K562 (cell line): ENCODE data around the gene BFSP2. TPM values are rescaled to one million over a fixed set of nuclear protein-coding genes. Genes with fewer than 3 reads are reported as not detected.

Experiments
- ATAC-seq: fragments of 200-7000 bp; cut with Tn5 transposase; 3 replicates; pipeline ENCODE4 v1.9.1; 2020; ENCODE audit warnings: moderate library complexity
- BruUV-seq: library from RNA; stranded (reverse); fragments of 400-500 nt; replicated peaks from 2 replicates; lab custom pipeline; 2021; lab: Mats Ljungman, UMichigan
- CTCF ChIA-PET: fragments of 300-600 bp; formaldehyde crosslinking; extraction: SDS; loops from one replicate; lab custom pipeline; 2021; ENCODE audit warnings: low intra/inter-chr PET ratio; lab: Yijun Ruan, JAX
- POLR2A ChIA-PET: fragments of 300-600, 350-650 bp; sonication (Branson Sonifier 250); formaldehyde crosslinking; extraction: SDS; loops from one replicate; lab custom pipeline; 2021; ENCODE audit warnings: antibody characterized with exemption, inconsistent platforms; lab: Yijun Ruan, JAX
- DNase-seq, 4 experiments: peaks; one replicate each; pipeline versions ENCODE4 v3.0.0 to v3.0.0-alpha.2; 2011 to 2018; ENCODE audit warnings: low spot score in 3 of 4, mixed read lengths in 3 of 4; ENCODE audit errors: extremely low read depth in 1 of 4
- FAIRE-seq: peaks from 2 replicates; lab custom pipeline; 2011; peaks lifted over from hg19 to GRCh38; lab: Jason Lieb, UNC
- H2AFZ ChIP-seq: 2 replicates; pipeline ENCODE4 v1.6.0; 2011; ENCODE audit warnings: low read depth, low read length, control low read depth, inconsistent platforms
- H3K27ac ChIP-seq: fragments of 200-600 bp; 3 replicates; pipeline ENCODE4 v1.8.0; 2011; ENCODE audit warnings: low read depth, mild to moderate bottlenecking, control low read depth, inconsistent platforms, low read length, moderate library complexity, mixed read lengths; ENCODE audit errors: extremely low read depth
- H3K27me3 ChIP-seq, 2 experiments: fragments of 300-600 bp in 1 of 2; 2 replicates in 1 of 2; 3 replicates in 1 of 2; pipeline versions ENCODE4 v1.6.0 to v1.8.0; 2011; ENCODE audit warnings: inconsistent platforms in 2 of 2, low read length in 2 of 2, mild to moderate bottlenecking in 1 of 2, mixed read lengths in 1 of 2, moderate library complexity in 1 of 2; ENCODE audit not compliant: control insufficient read depth in 2 of 2, insufficient read depth in 2 of 2
- H3K36me3 ChIP-seq: fragments of 300-600 bp; 3 replicates; pipeline ENCODE4 v1.8.0; 2011; ENCODE audit warnings: mild to moderate bottlenecking, low read length, inconsistent platforms; ENCODE audit not compliant: control insufficient read depth, insufficient read depth
- H3K4me1 ChIP-seq, 2 experiments: fragments of 200-600 bp in 1 of 2; replicated peaks in 1 of 2; 2 replicates in 1 of 2; 3 replicates in 1 of 2; pipeline versions ENCODE4 v1.5.1 to v1.8.0; 2011; ENCODE audit warnings: inconsistent platforms in 2 of 2, low read length in 2 of 2, mild to moderate bottlenecking in 1 of 2, mixed read lengths in 1 of 2, moderate library complexity in 1 of 2; ENCODE audit not compliant: control insufficient read depth in 2 of 2, insufficient read depth in 2 of 2
- H3K4me2 ChIP-seq: 2 replicates; pipeline ENCODE4 v1.6.1; 2011; ENCODE audit warnings: low read length, control low read depth, inconsistent platforms, mixed read lengths; ENCODE audit not compliant: insufficient read depth
- H3K4me3 ChIP-seq: fragments of 200-600 bp; sonication (generic), shearing (Covaris generic); 2 replicates; pipeline ENCODE4 v1.5.1; 2016; ENCODE audit warnings: control low read depth, inconsistent platforms
- H3K79me2 ChIP-seq: fragments of 200-600 bp; 3 replicates; pipeline ENCODE4 v1.8.0; 2011; ENCODE audit warnings: low read length, inconsistent platforms; ENCODE audit not compliant: control insufficient read depth, insufficient read depth
- H3K9ac ChIP-seq, 2 experiments: 2 replicates each; pipeline versions ENCODE4 v1.6.0 to v1.6.1; 2011; ENCODE audit warnings: low read depth in 2 of 2, low read length in 2 of 2, control low read depth in 1 of 2, inconsistent platforms in 1 of 2, mild to moderate bottlenecking in 1 of 2, mixed read lengths in 1 of 2; ENCODE audit not compliant: insufficient read depth in 1 of 2
- H3K9me1 ChIP-seq: one replicate; pipeline ENCODE4 v1.6.0; 2011; ENCODE audit warnings: inconsistent platforms, mild to moderate bottlenecking, low read length, moderate library complexity; ENCODE audit not compliant: control insufficient read depth, insufficient read depth
- H3K9me3 ChIP-seq: replicated peaks from 2 replicates; pipeline ENCODE4 v1.5.1; 2011; ENCODE audit warnings: low read depth, low read length, inconsistent platforms; ENCODE audit not compliant: control insufficient read depth, insufficient read depth
- H4K20me1 ChIP-seq: replicated peaks from 2 replicates; pipeline ENCODE4 v1.6.1; 2011; ENCODE audit warnings: low read length, inconsistent platforms, mixed read lengths; ENCODE audit not compliant: control insufficient read depth, insufficient read depth
- CHD1 ChIP-seq: fragments of 200-600 bp; sonication (generic); IDR thresholded peaks from one replicate; pipeline ENCODE4 v1.6.1; 2012; ENCODE audit warnings: mild to moderate bottlenecking, moderate library complexity, low read length, inconsistent platforms
- ELF1 ChIP-seq: fragments of 200-800 bp; sonication (Bioruptor generic); IDR thresholded peaks from 2 replicates; pipeline ENCODE4 v1.6.1; 2016; ENCODE audit warnings: missing genetic modification characterization, missing compliant biosample characterization
- FOXK1 ChIP-seq: sonication (generic); formaldehyde crosslinking; IDR thresholded peaks from 2 replicates; pipeline ENCODE4 v1.8.0; 2022; ENCODE audit warnings: missing genetic modification reagents, mild to moderate bottlenecking, borderline replicate concordance
- HSF4 ChIP-seq: fragments of 250-450 bp; sonication (Bioruptor Pico); IDR thresholded peaks from 2 replicates; pipeline ENCODE4 v2.1.2; 2022; ENCODE audit warnings: mild to moderate bottlenecking, moderate library complexity, borderline replicate concordance
- KLF6 ChIP-seq: fragments of 250-450 bp; sonication (Bioruptor Pico); IDR thresholded peaks from 2 replicates; pipeline ENCODE4 v1.4.0; 2020; ENCODE audit warnings: mild to moderate bottlenecking, moderate library complexity, borderline replicate concordance
- MEF2D ChIP-seq: conservative IDR thresholded peaks from 2 replicates; pipeline ENCODE4 v1.6.1; 2016; ENCODE audit warnings: low read depth, missing genetic modification characterization, missing compliant biosample characterization
- NFIC ChIP-seq: fragments of 450-650 bp; IDR thresholded peaks from 2 replicates; pipeline ENCODE4 v1.6.1; 2017; ENCODE audit warnings: mild to moderate bottlenecking, inconsistent platforms
- NFIX ChIP-seq: fragments of 250-450 bp; sonication (Bioruptor Pico); IDR thresholded peaks from 2 replicates; pipeline ENCODE4 v1.4.0; 2020; ENCODE audit warnings: low read depth, mild to moderate bottlenecking, moderate library complexity
- RBBP5 ChIP-seq: fragments of 200-600 bp; sonication (generic); IDR thresholded peaks from 2 replicates; pipeline ENCODE4 v1.6.1; 2012; ENCODE audit warnings: borderline replicate concordance, mild to moderate bottlenecking, low read length, control low read depth, inconsistent platforms; ENCODE audit not compliant: insufficient read depth, poor library complexity, severe bottlenecking
- SP2 ChIP-seq: IDR thresholded peaks from 2 replicates; pipeline ENCODE4 v1.6.1; 2011; ENCODE audit warnings: mild to moderate bottlenecking, low read depth, low read length, moderate library complexity; ENCODE audit not compliant: poor library complexity, severe bottlenecking; ENCODE audit errors: extremely low read depth
- TGIF2 ChIP-seq: sonication (generic); formaldehyde crosslinking; IDR thresholded peaks from 2 replicates; pipeline ENCODE4 v1.8.1; 2022; ENCODE audit warnings: mild to moderate bottlenecking, missing genetic modification reagents, moderate library complexity
- ZNF121 ChIP-seq: sonication (generic); formaldehyde crosslinking; conservative IDR thresholded peaks from 2 replicates; pipeline ENCODE4 v1.8.0; 2022; ENCODE audit warnings: missing genetic modification reagents
- ZNF239 ChIP-seq: fragments of 250-450 bp; sonication (Bioruptor Pico); IDR thresholded peaks from 2 replicates; pipeline ENCODE4 v1.4.0; 2020; ENCODE audit warnings: mild to moderate bottlenecking
- ZNF408 ChIP-seq: fragments of 250-450 bp; sonication (Bioruptor Pico); IDR thresholded peaks from 2 replicates; pipeline ENCODE4 v1.4.0; 2020; ENCODE audit warnings: low read depth, mild to moderate bottlenecking, moderate library complexity
- ZNF444 ChIP-seq: fragments of 250-450 bp; sonication (Bioruptor Pico); IDR thresholded peaks from 2 replicates; pipeline ENCODE4 v1.4.0; 2020; ENCODE audit warnings: mild to moderate bottlenecking, moderate library complexity
- ZNF586 ChIP-seq: fragments of 450-650 bp; formaldehyde crosslinking; conservative IDR thresholded peaks from 2 replicates; pipeline ENCODE4 v1.4.0; 2020; ENCODE audit warnings: mild to moderate bottlenecking, moderate library complexity
- WGBS: fragments of 100-300 bp; shearing (Covaris generic); methylation state at CpG from one replicate; pipeline ENCODE4 v1.1.6; 2016; ENCODE audit warnings: low coverage, mixed read lengths; ENCODE audit not compliant: insufficient coverage; ENCODE audit errors: missing lambda C conversion rate; 5-methylcytosine and 5-hydroxymethylcytosine counted together
- in situ Hi-C: fragments of 300-500 bp; cut with MboI; formaldehyde crosslinking; loops from 4 replicates; pipeline ENCODE4 v1.15.0; 2018; ENCODE audit warnings: inconsistent platforms, mixed read lengths
- intact Hi-C: fragments of 100-400 bp; cut with micrococcal nuclease; formaldehyde crosslinking; loops from 2 replicates; pipeline ENCODE4 v1.14.2; 2022
- polyA plus RNA-seq, 8 experiments: library from polyadenylated mRNA; depleted of rRNA in 4 of 8; stranded (reverse) in 5 of 8; unstranded in 3 of 8; fragments of >200 nt; fragmentation: Nextera tagmentation in 2 of 8; fragmentation: Illumina TruSeq in 1 of 8; extraction: Ambion mirVana in 2 of 8; extraction: Trizol in 1 of 8; gene quantifications; 2 replicates each; pipeline versions ENCODE4 v1.2.1 to v1.2.3, GENCODE V29; 2011 to 2014; ENCODE audit warnings: inconsistent platforms in 1 of 8, missing spikeins in 1 of 8
- total RNA-seq, 7 experiments: library from RNA; depleted of rRNA in 6 of 7; stranded (reverse); fragments of >200 nt in 6 of 7; fragmentation: Illumina TruSeq in 2 of 7; extraction: Trizol in 2 of 7; gene quantifications; 2 replicates each; pipeline versions ENCODE4 v1.2.1 to v1.2.3, GENCODE V29; 2011 to 2021; ENCODE audit warnings: low replicate concordance in 1 of 7

BFSP2 gene
- total and polyA plus RNA-seq, 9 of the 15 experiments (the other 6 are each of a cell fraction or from before 2014, with no cell fraction given) = not detected

- Histone ChIP-seq H3K4me3 (no peak overlapping the region), H3K4me1 (no peaks in the 10 kb centered on the region), H3K9me3 (no peaks in the 10 kb centered on the region), H3K9ac (no peak overlapping the region), H4K20me1 (no peaks in the 10 kb centered on the region), H3K9me1 (no peaks in the 10 kb centered on the region), H3K79me2 (no peaks in the 10 kb centered on the region), H3K36me3 (no peaks in the 10 kb centered on the region), H2AFZ (no peak overlapping the region), H3K27ac (no peak overlapping the region), H3K27me3 (no peaks in the 10 kb centered on the region), H3K4me2 (no peak overlapping the region)
- FAIRE-seq (no peak), ATAC-seq (no peak), DNase-seq (no peak)
- 7% methylated on average over 1 of the region's 2 CpGs for WGBS
- intact Hi-C loops = no loop called here
- ChIA-PET POLR2A (interaction anchor here (0.7 kb wide), 1 partner anchor 473 kb away, joined by 3 read pairs; no protein-coding TSS in a partner anchor), CTCF (no interaction called here)
- no TSS peak for BruUV-seq
- TF ChIP-seq NFIX (CRISPR knock-in tag) (peak; percentile 27; the same call in 1 of the 2 replicates), ELF1 (tag) (no peak), NFIC (peak; percentile 49; the same call in 1 of the 2 replicates)
- in situ Hi-C loops = no loop called here
Measured at GRCh38 chr3:133360476-133360875, 39.4 kb upstream of the BFSP2 start.

GRCh38 chr3:133361011-133361410 lies 38.8 kb upstream of the BFSP2 start:
- Histone ChIP-seq H3K36me3 (no peaks in the 10 kb centered on the region), H2AFZ (no peak overlapping the region), H3K27me3 (no peaks in the 10 kb centered on the region), H3K9ac (no peak overlapping the region), H3K79me2 (no peaks in the 10 kb centered on the region), H3K4me3 (no peak overlapping the region), H3K4me1 (no peaks in the 10 kb centered on the region), H3K9me1 (no peaks in the 10 kb centered on the region), H4K20me1 (no peaks in the 10 kb centered on the region), H3K4me2 (no peak overlapping the region), H3K27ac (no peak overlapping the region), H3K9me3 (no peaks in the 10 kb centered on the region)
- no peak for FAIRE-seq
- BruUV-seq = no TSS peak
- intact Hi-C loops = no loop called here
- POLR2A ChIA-PET = interaction anchor here (0.5 to 0.7 kb wide), 2 partner anchors 11 to 473 kb away, joined by 3 to 4 read pairs; no protein-coding TSS in a partner anchor
- no peak for ATAC-seq
- in situ Hi-C loops = no loop called here
- 41% methylated on average over 2 of the region's 2 CpGs for WGBS
- DNase-seq = no peak
- CTCF ChIA-PET = no interaction called here
- no peak for TF ChIP-seq ZNF586
- TF ChIP-seq SP2 = no peak
- TF ChIP-seq KLF6 (CRISPR knock-in tag) = no peak
- TF ChIP-seq ZNF239 (CRISPR knock-in tag) = no peak
- TF ChIP-seq TGIF2 (CRISPR knock-in tag) = no peak
- TF ChIP-seq ZNF121 = no peak
- TF ChIP-seq ZNF444 (CRISPR knock-in tag) = no peak
- TF ChIP-seq ZNF408 (CRISPR knock-in tag) = no peak
- TF ChIP-seq MEF2D (tag) = no peak
- TF ChIP-seq CHD1 = no peak
- no peak for TF ChIP-seq RBBP5
- no peak for TF ChIP-seq HSF4 (CRISPR knock-in tag)
- TF ChIP-seq FOXK1 = no peak
